Thoracic aorta (tissue), 2 donors: ENCODE measurements around the gene PRPF8. TPM values are rescaled to one million over a fixed set of nuclear protein-coding genes. Genes with fewer than 3 reads are reported as not detected.
A peak's percentile ranks its signal among the peaks of the same experiment; 100 is the strongest.
"Not testable (repeated sequence)": the region's sequence is repeated elsewhere in the genome, so short reads cannot be mapped to it uniquely, and the experiment has no call there.

Source experiments
- ATAC-seq: fragments of 150-250 bp; one replicate; pipeline ENCODE4 v1.8.0; 2017; ENCODE audit warnings: low read depth; ENCODE audit not compliant: insufficient number of reproducible peaks, low FRiP score
- DNase-seq: peaks from one replicate; pipeline ENCODE4 v3.0.0-alpha.2; 2020; ENCODE audit warnings: low spot score
- H3K27ac ChIP-seq, 2 donors: fragments of 200-600 bp; sonication (generic); 1 replicate in 1 of 2; 2 replicates in 1 of 2; pipeline ENCODE4 v1.5.1; 2016; ENCODE audit warnings: mild to moderate bottlenecking in 2 of 2, moderate library complexity in 2 of 2
- H3K27me3 ChIP-seq: fragments of 200-600 bp; sonication (generic); replicated peaks from 2 replicates; pipeline ENCODE4 v1.6.0; 2016; ENCODE audit warnings: mild to moderate bottlenecking; ENCODE audit not compliant: insufficient read depth
- H3K36me3 ChIP-seq: fragments of 200-600 bp; sonication (generic); one replicate; pipeline ENCODE4 v1.5.1; 2016
- H3K4me1 ChIP-seq, 2 donors: fragments of 200-600 bp; sonication (generic); 1 replicate in 1 of 2; 2 replicates in 1 of 2; pipeline versions ENCODE4 v1.5.1 to v1.6.0; 2016; ENCODE audit warnings: low read depth in 2 of 2, mild to moderate bottlenecking in 1 of 2; ENCODE audit not compliant: control insufficient read depth in 1 of 2
- H3K4me3 ChIP-seq: fragments of 200-600 bp; sonication (generic); 2 replicates; pipeline ENCODE4 v1.5.1; 2016; ENCODE audit warnings: mild to moderate bottlenecking
- H3K9me3 ChIP-seq: fragments of 200-600 bp; sonication (generic); 2 replicates; pipeline ENCODE4 v1.5.1; 2016
- total RNA-seq, 2 donors: library from RNA; depleted of rRNA; stranded (reverse); fragments of >200 nt; gene quantifications; one replicate each; pipeline versions ENCODE4 v1.1.0 to v1.2.3, GENCODE V29; 2016
- TF ChIP-seq, protein P1 (sequence below): fragments of 200-600 bp; sonication (generic); IDR thresholded peaks from one replicate; pipeline ENCODE4 v1.5.1; 2019; ENCODE audit warnings: antibody characterized with exemption

PRPF8 gene
- total RNA-seq, 2 donors from 2014 or later = 184 to 186 TPM

DNA sequence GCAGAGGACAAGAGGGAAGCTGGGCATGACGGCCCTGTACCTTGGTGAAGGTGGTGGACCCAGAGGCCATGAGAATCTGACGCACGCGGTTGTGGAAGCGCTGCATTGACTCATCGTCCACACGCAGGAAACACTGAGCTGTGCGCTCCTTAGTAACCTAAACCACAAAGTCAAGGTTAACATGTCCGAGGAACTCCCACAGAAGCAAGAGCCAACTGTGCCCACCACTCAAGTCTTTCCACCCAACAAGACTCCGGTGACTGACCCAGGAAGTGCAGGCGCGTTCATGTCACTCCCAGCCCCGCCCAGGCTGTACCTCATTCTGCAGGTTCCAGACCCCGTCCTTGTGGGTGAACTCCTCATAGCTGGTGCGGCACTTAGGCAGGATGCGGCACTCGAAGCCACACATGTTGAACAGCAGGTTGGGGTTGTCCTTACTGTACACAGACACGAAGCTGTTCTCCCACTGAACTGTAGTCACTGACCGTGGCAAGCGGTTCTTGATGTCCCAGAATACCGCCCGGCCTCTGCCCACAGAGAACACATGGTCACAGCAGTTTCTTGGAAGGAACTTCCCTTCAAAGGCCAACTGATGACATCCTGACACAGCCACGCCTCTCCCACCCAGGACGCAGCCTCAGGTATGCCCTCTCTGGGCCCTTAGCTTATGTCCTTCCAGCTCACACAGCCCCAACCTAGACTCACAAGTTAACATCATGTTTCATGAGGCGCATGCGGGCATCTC lies 11.5 kb downstream of the PRPF8 start:
- TF ChIP-seq, protein P1, sequence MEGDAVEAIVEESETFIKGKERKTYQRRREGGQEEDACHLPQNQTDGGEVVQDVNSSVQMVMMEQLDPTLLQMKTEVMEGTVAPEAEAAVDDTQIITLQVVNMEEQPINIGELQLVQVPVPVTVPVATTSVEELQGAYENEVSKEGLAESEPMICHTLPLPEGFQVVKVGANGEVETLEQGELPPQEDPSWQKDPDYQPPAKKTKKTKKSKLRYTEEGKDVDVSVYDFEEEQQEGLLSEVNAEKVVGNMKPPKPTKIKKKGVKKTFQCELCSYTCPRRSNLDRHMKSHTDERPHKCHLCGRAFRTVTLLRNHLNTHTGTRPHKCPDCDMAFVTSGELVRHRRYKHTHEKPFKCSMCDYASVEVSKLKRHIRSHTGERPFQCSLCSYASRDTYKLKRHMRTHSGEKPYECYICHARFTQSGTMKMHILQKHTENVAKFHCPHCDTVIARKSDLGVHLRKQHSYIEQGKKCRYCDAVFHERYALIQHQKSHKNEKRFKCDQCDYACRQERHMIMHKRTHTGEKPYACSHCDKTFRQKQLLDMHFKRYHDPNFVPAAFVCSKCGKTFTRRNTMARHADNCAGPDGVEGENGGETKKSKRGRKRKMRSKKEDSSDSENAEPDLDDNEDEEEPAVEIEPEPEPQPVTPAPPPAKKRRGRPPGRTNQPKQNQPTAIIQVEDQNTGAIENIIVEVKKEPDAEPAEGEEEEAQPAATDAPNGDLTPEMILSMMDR = no peak
- Histone ChIP-seq H3K27me3 (no peaks in the 10 kb centered on the region), H3K36me3 (peaks cover 86% of the 10 kb centered on the region), H3K9me3 (no peaks in the 10 kb centered on the region), H3K4me3 (no peak overlapping the region), H3K27ac (no peak overlapping the region), H3K4me1 (peaks cover 6 to 8% of the 10 kb centered on the region in 2 donors)
- ATAC-seq = no peak
- no peak for DNase-seq

DNA sequence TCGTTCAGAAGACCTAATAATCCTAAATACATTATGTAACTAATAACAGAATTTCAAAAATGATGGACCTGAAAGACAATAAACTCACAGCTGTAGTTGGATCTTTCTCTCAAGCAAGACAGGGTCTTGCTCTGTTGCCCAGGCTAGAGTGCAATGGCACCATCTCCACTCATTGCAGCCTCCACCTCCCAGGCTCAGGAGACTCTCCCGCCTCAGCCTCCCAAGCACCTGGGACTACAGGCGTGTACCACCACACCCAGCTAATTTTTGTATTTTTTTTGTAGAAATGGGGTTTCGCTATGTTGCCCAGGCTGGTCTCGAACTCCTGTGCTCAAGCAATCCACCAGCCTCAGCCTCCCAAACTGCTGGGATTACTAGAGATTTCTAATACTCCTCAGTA lies 20.7 kb downstream of the PRPF8 start:
- not testable (repeated sequence) for ATAC-seq, H3K4me1 ChIP-seq, H3K27ac ChIP-seq, H3K4me3 ChIP-seq, DNase-seq, H3K27me3 ChIP-seq, H3K9me3 ChIP-seq
- peaks cover 71% of the 10 kb centered on the region for H3K36me3 ChIP-seq

DNA sequence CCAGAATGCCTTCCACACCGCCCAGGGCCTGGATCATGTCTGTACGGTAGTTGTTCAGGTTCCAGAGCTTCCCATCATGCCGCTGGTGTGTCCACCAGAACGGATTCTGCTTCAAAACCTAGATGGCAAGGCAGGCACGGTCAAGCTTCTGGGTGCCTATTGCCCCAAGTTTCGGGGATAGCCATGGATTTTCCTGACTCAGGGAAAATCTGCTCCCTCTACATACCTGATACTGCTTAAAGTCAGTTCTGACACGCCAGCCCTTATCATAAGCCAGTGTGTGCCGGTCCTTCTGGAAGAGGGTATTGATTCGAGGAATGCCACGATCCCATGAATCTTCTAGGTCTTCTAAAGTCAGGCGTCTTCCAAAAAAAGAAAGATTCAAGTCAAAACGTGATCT lies 23.6 kb downstream of the PRPF8 start:
- DNase-seq (no peak), ATAC-seq (no peak)
- Histone ChIP-seq H3K27me3 (no peaks in the 10 kb centered on the region), H3K9me3 (no peaks in the 10 kb centered on the region), H3K27ac (no peak overlapping the region), H3K36me3 (peaks cover 82% of the 10 kb centered on the region), H3K4me3 (no peak overlapping the region), H3K4me1 (no peaks in the 10 kb centered on the region)
- TF ChIP-seq, protein P1 = no peak

- no peaks in the 10 kb centered on the region for H3K9me3 ChIP-seq
- H3K36me3 ChIP-seq = peaks cover 96% of the 10 kb centered on the region
- no peak for ATAC-seq
- no peak overlapping the region for H3K4me3 ChIP-seq
- no peaks in the 10 kb centered on the region for H3K27me3 ChIP-seq
- H3K27ac ChIP-seq = no peak overlapping the region
- H3K4me1 ChIP-seq = no peaks in the 10 kb centered on the region
- TF ChIP-seq, protein P1 = no peak
- DNase-seq = no peak
Observed at GRCh38 chr17:1658100-1658499, 26.6 kb downstream of the PRPF8 start.

DNA sequence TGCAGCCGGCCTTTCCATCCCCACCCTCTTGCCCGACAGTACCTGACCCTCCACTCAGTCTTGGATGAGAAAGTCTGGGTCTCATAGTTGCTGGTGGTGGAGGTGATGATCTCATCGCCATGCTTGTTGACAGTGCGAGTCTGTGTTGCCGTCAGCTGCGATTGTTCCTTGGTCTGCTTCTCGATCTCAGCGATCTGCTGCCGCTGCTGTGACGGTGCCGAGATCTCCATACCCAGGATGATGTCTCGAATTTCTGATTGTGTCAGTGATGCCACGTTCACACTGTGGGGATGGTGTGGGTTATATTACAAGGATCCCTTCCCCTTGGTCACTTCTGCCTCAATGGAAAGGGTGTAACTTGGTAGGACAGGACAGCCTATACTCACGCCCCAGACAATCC lies 30.9 kb downstream of the PRPF8 start:
- Histone ChIP-seq H3K36me3 (peaks cover 82% of the 10 kb centered on the region), H3K4me3 (no peak overlapping the region), H3K27me3 (no peaks in the 10 kb centered on the region), H3K4me1 (peaks cover 8 to 14% of the 10 kb centered on the region in 2 donors), H3K9me3 (no peaks in the 10 kb centered on the region), H3K27ac (peak overlapping the region in 1 of 2 donors; percentile 20)
- DNase-seq (no peak), ATAC-seq (no peak)
- TF ChIP-seq, protein P1 = no peak

DNA sequence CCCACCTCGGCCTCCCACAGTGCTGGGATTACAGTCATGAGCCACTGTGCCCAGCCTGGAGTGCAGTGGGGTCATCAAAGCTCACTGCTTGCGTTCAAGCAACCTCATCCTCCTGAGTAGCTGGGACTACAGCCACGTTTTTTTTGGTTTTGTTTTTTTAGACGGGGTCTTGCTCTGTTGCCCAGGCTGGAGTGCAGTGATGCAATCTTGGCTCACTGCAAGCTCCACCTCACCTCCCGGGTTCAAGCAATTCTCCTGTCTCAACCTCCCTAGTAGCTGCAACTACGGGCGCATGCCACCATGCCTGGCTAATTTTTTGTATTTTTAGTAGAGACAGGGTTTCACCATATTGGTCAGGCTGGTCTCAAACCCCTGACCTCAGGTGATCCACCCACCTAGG lies 31.9 kb downstream of the PRPF8 start:
- ATAC-seq, H3K27me3 ChIP-seq, H3K9me3 ChIP-seq, H3K27ac ChIP-seq, DNase-seq, H3K4me3 ChIP-seq: not testable (repeated sequence)
- Histone ChIP-seq H3K4me1 (peaks cover 14 to 22% of the 10 kb centered on the region in 2 donors), H3K36me3 (peaks cover 73% of the 10 kb centered on the region)
